Aorta (tissue), 5 donors: Measurements from ENCODE around the gene ZFAND2B. TPM values are rescaled to one million over a fixed set of nuclear protein-coding genes. Genes with fewer than 3 reads are reported as not detected.
A peak's percentile ranks its signal among the peaks of the same experiment; 100 is the strongest.

ENCODE experiments used
- ATAC-seq: fragments of 200-7000 bp; cut with Tn5 transposase; one replicate; pipeline ENCODE4 v1.9.1; 2022; ENCODE audit warnings: moderate library complexity; ENCODE audit not compliant: low FRiP score
- DNase-seq, 2 donors: peaks; one replicate each; pipeline ENCODE4 v3.0.0-alpha.2; 2020
- H3K27ac ChIP-seq, 2 donors: one replicate each; pipeline ENCODE4 v1.5.1; 2013; ENCODE audit warnings: low read length in 2 of 2, mild to moderate bottlenecking in 2 of 2, moderate library complexity in 2 of 2, control low read depth in 1 of 2, inconsistent platforms in 1 of 2, low read depth in 1 of 2
- H3K27me3 ChIP-seq, 2 donors: one replicate each; pipeline ENCODE4 v1.6.1; 2013; ENCODE audit warnings: control low read depth in 1 of 2, low read length in 1 of 2, mild to moderate bottlenecking in 1 of 2, moderate library complexity in 1 of 2; ENCODE audit not compliant: insufficient read depth in 2 of 2, control insufficient read depth in 1 of 2
- H3K36me3 ChIP-seq, 2 donors: one replicate each; pipeline ENCODE4 v1.6.1; 2013; ENCODE audit warnings: control low read depth in 1 of 2, low read length in 1 of 2, mild to moderate bottlenecking in 1 of 2; ENCODE audit not compliant: insufficient read depth in 2 of 2, control insufficient read depth in 1 of 2
- H3K4me1 ChIP-seq, 2 donors: one replicate each; pipeline ENCODE4 v1.6.1; 2013; ENCODE audit warnings: low read length in 2 of 2, control low read depth in 1 of 2, mild to moderate bottlenecking in 1 of 2, moderate library complexity in 1 of 2; ENCODE audit not compliant: insufficient read depth in 2 of 2, control insufficient read depth in 1 of 2
- H3K4me3 ChIP-seq, 2 donors: one replicate each; pipeline ENCODE4 v1.5.1; 2013; ENCODE audit warnings: low read length in 2 of 2, control low read depth in 1 of 2, mild to moderate bottlenecking in 1 of 2
- H3K9me3 ChIP-seq: one replicate; pipeline ENCODE4 v1.6.1; 2013; ENCODE audit warnings: mild to moderate bottlenecking, low read length; ENCODE audit not compliant: control insufficient read depth
- WGBS, 2 donors: extraction: QIAGEN DNeasy Blood & Tissue Kit; methylation state at CpG; one replicate each; pipeline ENCODE4 v1.1.7; 2013; 5-methylcytosine and 5-hydroxymethylcytosine counted together
- intact Hi-C, 2 donors: fragments of 100-400 bp; cut with DNase I; formaldehyde crosslinking; loops; one replicate each; pipeline versions ENCODE4 v1.14.2 to v1.15.0; 2022
- polyA plus RNA-seq, 2 donors: library from polyadenylated mRNA; stranded (reverse); fragments of 200-250 nt; gene quantifications; one replicate each; pipeline ENCODE4 v1.2.3, GENCODE V29; 2013
- total RNA-seq, 2 donors: library from RNA; stranded (reverse); fragmentation: NEBNext Ultra II Directional; extraction: Animal tissue kit (Norgen Biotek cat#: 25700); gene quantifications; one replicate each; pipeline ENCODE4 v1.2.1, GENCODE V29; 2021
- donor health status: healthy with polysubstance abuse.
- donor health status: Bipolar disorder and iron deficiency.
- donor health status: DM: no; HTN: no; CAD: no.
- donor health status: DM: no; HTN: no; CAD: no.
- donor health status: DM: yes; HTN: yes; CAD: no.

Gene ZFAND2B
- total and polyA plus RNA-seq, 4 donors, result 30.2 to 73.4 (median 42.1) TPM

- WGBS, 2 donors, result 0 to 1% methylated on average over 71 to 80 of the region's 80 CpGs
Measured at GRCh38 chr2:219229305-219230058, 22.9 kb downstream of the ZFAND2B start, which contains the start of the genes ANKZF1 and ATG9A. ANKZF1 (plus strand) TSS chr2:219229806; CDS start chr2:219230258, 452 bp downstream. ATG9A (minus strand) TSS chr2:219229636; CDS start chr2:219228024, 1,612 bp downstream.

DNA sequence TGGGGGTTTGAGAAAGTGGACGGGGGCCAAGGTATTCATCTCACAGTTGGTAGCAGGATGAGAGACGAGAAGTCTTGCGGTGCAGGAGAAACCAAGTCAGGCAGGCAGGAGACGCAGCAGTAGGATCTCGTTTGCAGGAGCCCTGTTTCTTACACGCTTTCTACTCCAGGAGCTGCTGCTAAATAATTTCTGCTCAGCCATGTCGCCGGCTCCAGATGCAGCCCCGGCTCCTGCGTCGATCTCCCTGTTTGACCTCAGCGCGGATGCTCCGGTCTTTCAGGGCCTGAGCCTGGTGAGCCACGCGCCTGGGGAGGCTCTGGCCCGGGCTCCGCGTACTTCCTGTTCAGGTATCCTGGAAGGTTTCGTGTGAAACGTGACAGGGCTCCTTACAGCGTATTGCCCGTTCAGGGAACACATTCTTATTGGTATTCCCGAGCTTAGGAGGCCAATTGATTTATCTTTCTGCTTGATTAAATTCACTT, 23.5 kb downstream of the ZFAND2B start:
- peak; percentile 40 for ATAC-seq
- Histone ChIP-seq H3K27me3 (no peaks in the 10 kb centered on the region), H3K9me3 (no peaks in the 10 kb centered on the region), H3K4me1 (peaks cover 0 to 4% of the 10 kb centered on the region in 2 donors), H3K4me3 (peak overlapping the region; percentile 36 to 67), H3K27ac (peak overlapping the region in 1 of 2 donors; percentile 49), H3K36me3 (peaks cover 4 to 8% of the 10 kb centered on the region in 2 donors)
- WGBS, 2 donors, result 0% methylated on average over 24 of the region's 24 CpGs
- no peak for DNase-seq
- intact Hi-C loops, result loop anchor here in 1 of 2 donors (2.0 kb wide), 1 partner anchor 69 kb away; no protein-coding TSS in a partner anchor

More at GRCh38 chr2:219229305-219230058, 22.9 kb downstream of the ZFAND2B start, which contains the start of the genes ANKZF1 and ATG9A:
- peak within 1 kb of the TSS; percentile 15 to 90 for H3K27ac ChIP-seq
- intact Hi-C loops, result loop anchor here (1.0 to 5.0 kb wide), 3 partner anchors 50 to 69 kb away; partner anchors contain the start of genes CNPPD1 (in 1 of the 2), DNAJB2 (in 1 of the 2) and RETREG2 (in 1 of the 2)
- H3K4me3 ChIP-seq, result peak within 1 kb of the TSS; percentile 67 to 82
- H3K36me3 ChIP-seq, result peaks cover 2 to 4% of the 10 kb centered on the region in 2 donors
- no peaks in the 10 kb centered on the region for H3K9me3 ChIP-seq
- ATAC-seq (peak; percentile 99), DNase-seq (peak; percentile 99)
- peaks cover 0 to 4% of the 10 kb centered on the region in 2 donors for H3K4me1 ChIP-seq
- no peaks in the 10 kb centered on the region for H3K27me3 ChIP-seq

DNA sequence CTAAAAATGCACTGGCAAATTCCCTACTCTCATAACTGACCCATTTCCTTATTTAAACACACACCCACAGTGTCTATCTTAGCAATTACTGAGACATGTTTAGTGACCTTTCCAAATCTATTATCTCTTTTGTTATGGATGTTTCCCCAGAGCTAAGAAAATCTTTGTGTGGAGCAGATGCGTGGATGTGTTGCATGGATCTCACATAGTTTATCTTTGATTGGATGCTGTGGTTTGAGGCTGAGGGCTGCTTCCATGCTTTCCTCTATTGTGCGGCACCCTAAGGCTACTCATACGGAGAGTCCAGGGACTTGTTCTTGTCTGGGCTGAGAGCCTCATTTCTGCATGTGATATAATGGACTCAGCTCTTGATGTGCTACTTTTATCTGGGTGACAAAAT, 27.7 kb downstream of the ZFAND2B start:
- intact Hi-C loops, result no loop called here

DNA sequence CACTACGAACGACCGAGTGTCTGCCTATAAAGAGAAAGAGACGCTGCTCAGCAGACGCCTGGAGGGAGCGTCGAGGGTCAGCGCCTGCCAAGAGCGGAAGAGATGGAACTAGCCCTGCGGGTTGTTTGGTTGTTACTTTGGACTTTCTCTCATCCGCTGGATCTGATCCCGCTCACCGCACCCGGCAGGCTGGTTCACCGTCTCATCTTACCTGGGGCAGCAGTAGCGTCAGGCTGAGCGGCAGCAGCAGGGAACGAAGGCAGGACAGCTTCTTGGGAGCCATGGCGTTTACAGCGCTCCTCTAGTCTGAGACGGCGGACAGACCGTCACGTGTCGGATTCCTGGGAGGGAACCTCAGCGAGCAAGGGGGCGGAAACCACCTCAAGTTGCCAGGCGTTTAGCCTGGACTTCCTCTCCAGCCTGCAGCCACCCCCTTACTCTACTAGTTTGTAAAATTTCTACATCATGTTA, 36.7 kb downstream of the ZFAND2B start:
- Histone ChIP-seq H3K27ac (no peak overlapping the region), H3K9me3 (no peaks in the 10 kb centered on the region), H3K4me1 (no peaks in the 10 kb centered on the region), H3K27me3 (no peaks in the 10 kb centered on the region), H3K36me3 (no peaks in the 10 kb centered on the region), H3K4me3 (no peak overlapping the region)
- no peak for ATAC-seq
- WGBS, 2 donors, result 36 to 39% methylated on average over 28 of the region's 28 CpGs
- intact Hi-C loops, result no loop called here
- no peak for DNase-seq

More for the DNA sequence above, 27.7 kb downstream of the ZFAND2B start:
- H3K36me3 ChIP-seq, result peaks cover 4 to 8% of the 10 kb centered on the region in 2 donors
- H3K27me3 ChIP-seq, result no peaks in the 10 kb centered on the region
- H3K27ac ChIP-seq, result no peak overlapping the region
- no peaks in the 10 kb centered on the region for H3K9me3 ChIP-seq
- H3K4me1 ChIP-seq, result no peaks in the 10 kb centered on the region
- 75 to 96% methylated on average over 3 of the region's 3 CpGs for WGBS, 2 donors
- DNase-seq (no peak), ATAC-seq (no peak)
- H3K4me3 ChIP-seq, result no peak overlapping the region

DNA sequence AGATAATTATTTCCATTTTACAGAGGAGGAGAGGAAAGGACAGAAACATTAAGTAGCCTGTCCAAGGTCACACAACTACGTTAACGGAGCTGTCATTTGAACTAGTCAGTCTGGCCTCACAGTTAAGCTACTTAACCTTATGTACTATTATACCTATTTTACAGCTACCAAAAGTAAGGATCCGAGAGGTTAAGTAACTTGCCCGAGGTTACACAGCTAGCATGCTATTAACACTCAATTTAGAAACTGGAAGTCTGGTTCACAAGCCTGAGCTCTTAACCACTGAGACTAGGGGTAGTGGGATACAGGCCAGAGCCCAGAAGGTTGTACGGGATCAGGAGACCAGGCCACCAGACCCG, 38.2 kb downstream of the ZFAND2B start:
- ATAC-seq (no peak), DNase-seq (no peak)
- Histone ChIP-seq H3K4me1 (no peaks in the 10 kb centered on the region), H3K27ac (peak overlapping the region; percentile 36 to 55), H3K27me3 (no peaks in the 10 kb centered on the region), H3K9me3 (no peaks in the 10 kb centered on the region), H3K4me3 (peak overlapping the region in 1 of 2 donors; percentile 75), H3K36me3 (no peaks in the 10 kb centered on the region)
- intact Hi-C loops, result loop anchor here in 1 of 2 donors (5.0 kb wide), 1 partner anchor 48 kb away; no protein-coding TSS in a partner anchor
- 36 to 42% methylated on average over 6 of the region's 6 CpGs for WGBS, 2 donors

- Histone ChIP-seq H3K27ac (peak within 1 kb of the TSS; percentile 36 to 80), H3K27me3 (no peaks in the 10 kb centered on the region), H3K4me3 (peak within 1 kb of the TSS; percentile 37 to 75), H3K36me3 (no peaks in the 10 kb centered on the region), H3K9me3 (no peaks in the 10 kb centered on the region), H3K4me1 (no peaks in the 10 kb centered on the region)
- DNase-seq (peak; percentile 97 to 99), ATAC-seq (peak; percentile 95)
- WGBS, 2 donors, result 0% methylated on average over 46 of the region's 46 CpGs
- intact Hi-C loops, result loop anchor here in 1 of 2 donors (5.0 kb wide), 1 partner anchor 47 kb away; no protein-coding TSS in a partner anchor
Measured at GRCh38 chr2:219245148-219245898, 38.7 kb downstream of the ZFAND2B start, which contains the start of the genes GLB1L and STK16. GLB1L (minus strand) TSS chr2:219245444; CDS start chr2:219243573, 1,871 bp downstream. STK16 (plus strand) TSS chr2:219245479; CDS start chr2:219246000, 521 bp downstream.

- ATAC-seq, result no peak
- DNase-seq, result no peak
- WGBS, 2 donors, result 21% methylated on average over 10 of the region's 10 CpGs
- Histone ChIP-seq H3K27ac (peak overlapping the region in 1 of 2 donors; percentile 80), H3K4me3 (peak overlapping the region; percentile 37 to 75), H3K4me1 (no peaks in the 10 kb centered on the region), H3K27me3 (no peaks in the 10 kb centered on the region), H3K36me3 (no peaks in the 10 kb centered on the region), H3K9me3 (no peaks in the 10 kb centered on the region)
- intact Hi-C loops, result loop anchor here in 1 of 2 donors (5.0 kb wide), 1 partner anchor 46 kb away; no protein-coding TSS in a partner anchor
Measured at GRCh38 chr2:219245899-219246230, 39.3 kb downstream of the ZFAND2B start.

DNA sequence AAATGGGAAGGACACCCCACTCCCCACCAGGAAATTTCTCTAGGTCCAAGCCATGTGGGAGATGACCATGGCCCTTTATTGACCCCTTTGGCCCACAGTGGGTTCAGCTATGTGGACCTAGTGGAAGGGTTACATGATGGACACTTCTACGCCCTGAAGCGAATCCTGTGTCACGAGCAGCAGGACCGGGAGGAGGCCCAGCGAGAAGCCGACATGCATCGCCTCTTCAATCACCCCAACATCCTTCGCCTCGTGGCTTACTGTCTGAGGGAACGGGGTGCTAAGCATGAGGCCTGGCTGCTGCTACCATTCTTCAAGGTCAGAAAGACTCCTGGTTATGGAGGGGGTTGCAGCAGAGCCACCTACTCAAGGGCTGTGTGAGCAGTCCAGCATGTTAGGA, 40.0 kb downstream of the ZFAND2B start:
- Histone ChIP-seq H3K36me3 (no peaks in the 10 kb centered on the region), H3K27ac (no peak overlapping the region), H3K4me1 (no peaks in the 10 kb centered on the region), H3K4me3 (no peak overlapping the region), H3K27me3 (no peaks in the 10 kb centered on the region), H3K9me3 (no peaks in the 10 kb centered on the region)
- ATAC-seq (no peak), DNase-seq (no peak)
- WGBS, 2 donors, result 92 to 95% methylated on average over 10 of the region's 10 CpGs
- intact Hi-C loops, result loop anchor here in 1 of 2 donors (5.0 kb wide), 1 partner anchor 46 kb away; no protein-coding TSS in a partner anchor
